SHP77 treated with DMSO at 0.1 percent for 48 hours (cell line): ENCODE measurements around the gene CDC73.
"Not testable (repeated sequence)": the region's sequence is repeated elsewhere in the genome, so short reads cannot be mapped to it uniquely, and the experiment has no call there.

Experiments used
- DNase-seq: peaks from one replicate; lab custom pipeline; 2025; lab: John Stamatoyannopoulos, UW

CDC73 gene

DNA sequence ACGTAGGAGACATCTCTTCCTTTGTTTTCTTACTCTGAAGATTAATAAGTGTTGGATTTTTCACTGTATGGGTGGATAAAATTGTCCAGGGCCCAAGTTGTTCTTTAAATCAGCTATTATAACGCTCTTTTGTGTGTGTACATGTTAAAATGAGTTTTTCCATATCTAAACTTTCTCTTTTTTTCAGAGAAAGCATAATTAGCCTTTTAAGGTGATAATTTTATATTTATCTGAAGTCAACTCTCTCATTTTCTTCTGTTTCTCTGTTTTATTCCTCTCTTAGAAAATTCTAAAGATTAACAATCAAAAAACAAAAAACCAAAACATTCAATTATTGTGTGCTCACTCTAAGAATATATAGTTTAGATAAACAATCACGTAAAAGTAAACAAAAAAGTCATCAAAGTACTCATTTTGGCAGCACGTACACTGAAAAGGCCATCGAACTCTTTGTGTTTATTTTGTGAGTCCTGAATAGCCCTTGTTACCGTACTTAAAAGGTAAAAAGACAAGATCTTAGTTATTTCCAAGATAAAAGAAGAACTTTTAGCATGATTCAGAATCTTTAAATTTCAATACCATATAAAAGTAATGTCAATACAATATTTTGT lies 7.2 kb upstream of the CDC73 start:
- no peak for DNase-seq

DNA sequence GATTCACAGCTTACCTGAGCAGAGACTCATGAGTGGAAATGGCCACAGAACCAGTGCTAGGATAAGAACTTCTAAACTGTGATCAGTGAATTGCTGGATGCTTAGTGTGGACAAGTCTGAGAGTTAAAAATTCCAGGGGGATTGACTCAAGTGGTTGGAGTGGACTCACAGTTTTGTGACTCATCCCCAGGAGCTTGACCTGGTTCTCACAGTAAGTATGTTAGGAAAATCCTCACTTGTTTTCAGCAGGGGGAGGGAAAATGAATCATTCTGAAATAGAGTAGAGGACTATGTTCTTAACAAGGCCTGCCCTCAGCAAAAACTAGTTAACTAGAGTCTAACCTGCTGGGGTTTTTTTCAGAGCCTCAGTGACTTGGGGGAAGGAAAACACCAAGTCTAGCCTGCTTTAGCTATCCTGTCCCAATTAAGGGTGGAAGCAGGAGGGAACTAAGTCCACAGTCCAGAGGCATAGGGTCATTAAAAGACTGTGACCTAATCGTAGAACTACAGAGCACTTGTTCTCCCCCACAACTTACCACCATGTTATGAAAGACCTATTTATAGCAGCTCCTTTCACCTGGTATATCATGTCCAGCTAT lies 6.1 kb upstream of the CDC73 start:
- DNase-seq: no peak

DNA sequence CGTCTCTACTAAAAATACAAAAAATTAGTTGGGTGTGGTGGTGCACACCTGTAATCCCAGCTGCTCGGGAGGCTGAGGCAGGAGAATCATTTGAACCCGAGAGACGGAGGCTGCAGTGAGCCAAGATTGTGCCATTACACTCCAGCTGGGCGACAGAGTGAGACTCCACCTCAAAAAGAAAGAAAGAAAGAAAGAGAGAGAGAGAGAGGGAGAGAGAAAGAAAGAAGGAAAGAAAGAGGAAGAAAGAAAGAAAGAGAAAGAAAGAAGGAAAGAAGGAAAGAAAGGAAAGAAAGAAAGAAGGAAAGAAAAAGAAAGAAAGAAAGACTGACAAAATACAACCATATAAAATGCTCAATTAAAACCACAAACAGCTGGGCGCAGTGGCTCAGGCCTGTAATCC lies 4.7 kb upstream of the CDC73 start:
- not testable (repeated sequence) for DNase-seq

DNA sequence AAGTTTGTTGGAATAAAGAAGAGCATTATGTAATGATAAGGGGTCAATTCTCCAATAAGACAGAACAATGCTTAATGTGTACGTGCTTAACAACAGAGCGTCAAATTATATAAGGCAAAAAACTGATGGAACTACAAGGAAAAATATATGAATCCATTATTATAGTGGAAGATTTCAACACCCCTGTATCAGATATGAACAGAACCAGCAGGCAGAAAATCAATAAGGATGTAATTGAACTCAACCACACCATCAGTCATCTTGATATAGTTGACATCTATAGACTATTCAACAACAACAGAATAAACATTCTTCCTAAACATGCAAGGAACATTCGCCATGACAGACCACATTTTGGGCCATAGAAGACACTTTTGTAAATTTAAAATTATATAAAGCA lies 3.6 kb upstream of the CDC73 start:
- no peak for DNase-seq

DNA sequence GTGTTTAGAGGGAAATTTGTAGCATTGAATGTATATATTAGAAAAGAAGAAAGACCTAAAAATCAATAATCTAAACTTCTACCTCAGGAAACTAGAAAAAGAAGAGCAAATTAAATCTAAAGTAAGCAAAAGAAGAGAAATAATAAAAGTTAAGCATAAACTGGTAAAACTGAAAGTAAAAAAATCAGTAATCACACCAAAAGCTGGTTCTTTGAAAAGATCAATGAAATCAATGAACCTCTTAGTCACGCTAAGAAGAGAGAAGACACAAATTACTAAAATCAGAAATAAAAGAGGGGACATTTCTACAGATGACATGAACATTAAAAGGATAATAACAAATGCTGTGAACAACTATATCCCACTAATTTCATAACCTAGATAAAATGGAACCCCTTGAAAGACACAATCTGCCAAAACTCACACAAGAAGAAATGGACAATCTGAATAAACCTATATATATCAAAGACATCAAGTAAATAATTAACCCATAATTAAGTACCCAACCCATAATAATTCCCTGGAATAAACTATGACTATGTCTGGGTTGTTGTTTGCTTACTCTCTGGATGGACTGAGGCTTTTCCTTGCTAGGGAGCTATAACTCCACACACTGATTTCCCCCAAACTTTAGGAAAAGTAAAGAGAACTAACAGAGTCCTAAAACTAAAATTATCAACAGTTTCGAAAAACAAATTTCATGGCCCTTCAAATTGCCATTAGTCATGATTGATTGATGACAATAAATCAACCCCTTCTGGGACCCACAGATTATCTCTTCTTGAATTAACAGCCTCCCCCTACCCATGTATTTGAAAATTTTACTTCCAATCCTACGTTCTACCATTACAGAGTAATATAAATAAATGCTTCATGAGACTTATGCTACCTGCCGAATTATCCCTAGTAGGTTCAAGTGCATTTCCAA lies 2.8 kb upstream of the CDC73 start:
- DNase-seq: no peak

DNA sequence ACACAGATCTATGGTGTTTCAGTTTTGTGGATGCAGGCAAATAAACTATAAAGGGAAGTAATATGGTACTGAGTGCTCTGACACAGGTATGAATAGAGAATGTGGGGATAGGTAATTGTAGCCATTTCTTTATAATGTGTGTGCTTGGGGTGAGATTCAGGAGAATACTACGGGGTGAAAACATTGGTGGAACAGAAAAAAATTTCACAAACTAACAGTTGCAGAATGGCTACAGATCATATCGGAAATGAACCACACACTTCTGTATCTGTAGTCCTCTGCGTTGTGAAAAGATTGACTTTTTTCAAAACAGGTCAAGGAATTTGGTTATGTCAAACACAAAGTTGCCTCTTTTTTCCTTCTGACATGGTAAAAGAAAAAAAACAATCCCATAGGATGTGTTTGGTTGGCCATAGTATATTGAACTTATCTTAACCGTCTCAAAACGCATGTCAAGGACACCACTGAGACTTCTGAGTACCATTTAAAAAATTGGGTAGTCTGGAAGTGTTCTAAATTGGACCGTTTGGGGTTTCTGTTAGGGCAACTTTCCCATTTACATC lies 1.1 kb upstream of the CDC73 start:
- DNase-seq: no peak

DNA sequence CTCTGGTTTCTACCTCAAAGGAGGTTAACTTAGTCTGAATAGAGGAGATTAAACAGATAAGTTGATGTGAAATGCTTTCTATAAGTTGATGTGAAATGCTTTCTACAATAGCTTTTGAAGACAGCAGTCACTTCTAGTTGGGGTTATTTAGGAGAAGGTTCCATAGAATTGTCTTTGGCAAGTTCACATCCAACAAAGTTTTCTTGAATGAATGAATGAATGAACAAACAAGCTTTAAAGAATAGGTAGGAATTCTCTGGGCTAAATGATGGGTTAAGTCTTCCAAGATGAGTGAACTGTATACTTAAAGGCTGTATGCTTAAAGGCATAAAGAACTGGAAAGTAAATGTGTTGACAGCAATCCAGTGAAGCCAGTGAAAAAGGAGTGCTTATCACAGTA lies 1.9 kb downstream of the CDC73 start:
- DNase-seq: no peak

DNA sequence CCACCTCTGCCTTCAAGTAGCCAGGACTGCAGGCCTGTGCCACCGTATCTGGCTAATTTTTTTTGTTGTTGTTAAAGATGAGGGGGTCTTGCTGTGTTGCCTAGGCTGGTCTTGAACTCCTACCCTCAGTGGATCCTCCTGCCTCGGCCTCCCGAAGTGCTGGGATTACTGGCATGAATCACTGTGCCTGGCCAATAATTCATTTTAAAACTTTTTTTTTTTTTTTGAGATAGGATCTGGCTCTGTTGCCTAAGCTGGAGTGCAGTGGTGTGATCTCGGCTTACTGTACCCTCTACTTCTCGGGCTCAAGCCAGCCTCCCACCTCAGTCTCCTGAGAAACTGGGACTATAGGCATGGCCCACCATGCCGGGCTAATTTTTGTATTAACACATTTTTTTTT lies 3.5 kb downstream of the CDC73 start:
- DNase-seq: no peak

DNA sequence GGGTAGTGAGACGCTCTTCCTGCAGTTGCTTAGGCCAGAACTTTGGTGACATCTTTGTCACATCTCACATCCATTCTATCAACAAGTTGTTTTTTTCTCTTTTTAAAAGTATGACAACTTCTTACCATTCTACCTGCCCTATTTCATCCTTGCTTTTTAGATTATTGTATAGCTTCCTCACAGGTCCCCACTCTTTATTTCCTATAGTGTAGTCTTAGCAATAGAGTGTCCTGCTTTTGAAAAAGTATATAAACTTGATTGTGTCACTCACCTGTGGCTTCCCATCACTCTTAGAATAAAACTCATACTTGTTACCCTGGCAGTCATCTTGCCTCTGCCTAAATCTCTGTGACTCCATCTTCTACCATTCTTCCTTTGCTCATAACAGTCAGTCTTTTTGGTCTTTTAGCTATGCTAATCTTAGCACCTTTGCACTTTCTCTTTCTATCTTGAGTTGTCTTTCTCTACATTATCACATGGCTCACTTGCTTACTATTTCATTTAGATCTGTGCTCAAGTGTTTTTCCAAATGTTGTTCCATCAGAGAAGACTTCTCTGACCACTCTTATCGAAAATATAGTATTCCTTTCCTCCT lies 9.5 kb downstream of the CDC73 start:
- DNase-seq: no peak

DNA sequence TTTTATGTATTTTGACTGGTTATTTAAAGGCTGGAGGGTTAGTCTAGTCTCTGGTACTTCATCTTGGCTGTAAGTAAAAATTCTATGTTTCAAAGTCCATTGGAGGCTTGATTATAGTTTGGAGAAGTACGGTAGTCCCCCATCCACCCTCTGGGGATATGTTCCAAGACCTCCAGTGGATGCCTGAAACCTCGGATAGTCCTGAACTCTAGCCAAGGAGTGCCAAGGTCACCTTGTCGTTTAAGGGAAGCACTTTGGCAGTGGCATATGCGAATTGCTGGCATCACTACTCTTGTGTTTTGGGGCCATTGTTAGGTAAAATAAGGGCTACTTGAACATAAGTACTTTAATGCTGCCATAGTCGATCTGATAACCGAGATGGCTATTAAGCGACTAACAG lies 18.4 kb downstream of the CDC73 start:
- DNase-seq: no peak

DNA sequence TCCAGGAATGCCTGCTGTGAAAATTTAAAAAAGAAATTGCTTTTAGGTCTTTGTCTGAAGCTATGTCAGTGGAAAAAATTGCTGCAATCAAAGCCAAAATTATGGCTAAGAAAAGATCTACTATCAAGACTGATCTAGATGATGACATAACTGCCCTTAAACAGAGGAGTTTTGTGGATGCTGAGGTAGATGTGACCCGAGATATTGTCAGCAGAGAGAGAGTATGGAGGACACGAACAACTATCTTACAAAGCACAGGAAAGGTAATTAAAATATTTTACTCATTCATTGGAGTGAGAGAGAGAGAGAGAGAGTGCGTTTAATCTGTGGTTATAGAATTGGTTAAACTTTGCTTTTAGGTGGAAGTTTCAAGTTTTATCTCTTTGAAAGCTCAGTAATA lies 20.0 kb downstream of the CDC73 start:
- DNase-seq: no peak

DNA sequence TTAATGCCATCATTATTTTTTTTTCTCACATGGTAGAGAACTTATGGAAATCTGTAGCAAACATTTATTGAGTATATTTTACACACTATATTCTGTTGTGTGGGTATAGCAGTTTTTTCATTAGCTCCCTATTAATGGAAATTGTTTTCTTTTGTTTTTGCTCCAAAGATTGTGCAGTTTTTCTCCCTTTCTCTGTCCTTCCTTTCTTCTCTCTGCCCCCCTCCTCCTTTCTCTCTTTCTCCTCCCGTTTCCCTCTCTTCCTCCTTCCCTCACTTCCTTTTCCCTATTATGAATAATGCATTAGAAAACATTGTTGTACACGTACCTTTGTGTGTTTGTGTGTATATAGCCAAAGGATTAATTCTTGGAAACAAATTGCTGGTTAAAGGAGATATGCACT lies 20.6 kb downstream of the CDC73 start:
- DNase-seq: no peak

DNA sequence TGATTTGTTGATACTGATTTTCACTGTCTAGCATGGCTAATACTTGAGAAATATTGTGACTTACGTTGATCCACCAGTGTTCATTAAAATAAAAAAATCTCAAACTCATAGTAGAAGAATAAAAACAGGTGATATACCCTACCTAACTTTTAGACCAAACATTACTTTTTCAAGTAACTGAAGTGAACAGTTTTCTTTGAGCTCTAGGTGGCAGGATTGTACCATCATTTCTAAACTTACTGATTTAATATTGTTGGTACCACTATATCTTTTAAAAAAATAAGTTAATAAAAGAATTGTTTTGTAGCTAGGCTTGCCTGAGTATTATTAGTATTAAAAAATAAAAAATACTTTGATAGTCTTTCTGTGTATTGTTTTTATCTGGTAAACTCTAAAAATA lies 21.5 kb downstream of the CDC73 start:
- DNase-seq: no peak

DNA sequence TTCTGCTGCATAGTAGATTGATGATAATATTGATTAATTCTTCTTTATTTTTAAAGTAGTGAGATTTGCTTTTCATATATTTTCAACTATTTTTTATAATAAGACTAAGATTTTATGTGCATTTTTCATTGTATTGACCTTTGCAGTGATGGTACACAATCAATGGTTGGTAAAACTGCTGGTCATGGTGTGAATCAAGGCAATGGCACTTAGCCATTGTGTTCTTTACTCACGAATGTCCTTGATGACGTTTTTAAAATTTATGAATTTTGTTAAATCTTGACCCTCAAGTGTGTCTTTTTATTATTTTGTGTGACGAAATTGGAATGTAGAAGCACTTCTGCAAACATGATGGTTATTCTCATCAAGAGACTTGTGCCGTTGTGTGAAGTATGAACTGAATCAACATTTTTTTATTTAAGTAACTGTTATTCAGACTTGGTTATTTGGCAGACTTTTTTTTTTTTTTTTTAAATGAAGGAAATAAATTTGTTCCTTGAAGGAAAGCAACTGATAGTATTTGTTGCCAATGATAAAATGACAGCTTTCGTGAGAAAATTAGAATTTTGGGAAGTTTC lies 22.6 kb downstream of the CDC73 start:
- no peak for DNase-seq

DNA sequence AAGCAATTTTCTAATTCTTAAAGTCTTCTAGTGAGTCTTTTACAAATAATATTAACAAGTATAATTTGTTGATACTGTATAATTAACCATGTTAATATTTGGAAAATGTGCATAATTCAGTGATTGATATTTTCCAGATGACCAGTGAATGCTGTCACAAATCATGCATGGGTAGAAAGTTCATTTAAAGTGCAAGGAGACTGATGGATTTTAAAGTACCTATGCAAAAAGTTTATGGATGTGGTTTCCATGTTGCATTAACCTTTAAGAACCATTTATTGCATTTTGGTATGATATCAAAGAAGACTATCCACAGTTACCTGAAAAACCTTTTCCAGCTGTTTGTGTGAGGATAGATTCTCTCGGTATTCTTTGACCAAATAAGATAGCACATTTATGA lies 23.2 kb downstream of the CDC73 start:
- DNase-seq: no peak

DNA sequence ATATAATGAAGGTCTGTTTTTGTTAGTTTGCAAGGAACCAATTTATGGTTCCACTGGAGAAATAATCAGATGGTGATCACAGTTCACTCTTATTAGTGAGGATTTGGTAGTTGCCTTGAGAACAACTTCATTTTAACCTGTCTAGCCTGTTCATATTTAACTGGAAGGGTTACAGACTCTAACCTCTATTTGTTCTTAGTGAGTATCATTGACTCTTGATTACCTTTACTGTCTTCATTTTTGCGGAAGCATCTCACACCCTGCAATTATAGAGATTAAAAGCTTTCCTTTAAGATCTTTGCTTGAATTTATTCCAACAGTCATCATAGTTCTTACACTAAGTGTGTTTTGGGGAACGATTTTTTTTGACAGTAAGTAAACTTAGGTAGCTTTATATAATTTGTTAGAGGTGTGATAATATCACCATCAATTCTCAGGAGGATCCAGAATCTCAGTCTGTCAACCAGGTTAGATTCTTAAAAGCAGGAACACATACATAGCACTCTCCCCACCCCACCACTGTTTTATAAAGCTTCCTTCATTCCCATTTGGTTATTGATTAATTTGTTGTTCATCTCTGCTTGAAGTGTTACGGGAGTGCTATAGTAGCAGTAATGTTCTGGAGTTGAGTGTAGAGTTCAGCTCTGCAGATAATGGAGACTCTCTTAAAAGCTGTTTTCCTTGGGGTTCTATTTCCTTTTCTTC lies 34.4 kb downstream of the CDC73 start:
- DNase-seq: no peak

DNA sequence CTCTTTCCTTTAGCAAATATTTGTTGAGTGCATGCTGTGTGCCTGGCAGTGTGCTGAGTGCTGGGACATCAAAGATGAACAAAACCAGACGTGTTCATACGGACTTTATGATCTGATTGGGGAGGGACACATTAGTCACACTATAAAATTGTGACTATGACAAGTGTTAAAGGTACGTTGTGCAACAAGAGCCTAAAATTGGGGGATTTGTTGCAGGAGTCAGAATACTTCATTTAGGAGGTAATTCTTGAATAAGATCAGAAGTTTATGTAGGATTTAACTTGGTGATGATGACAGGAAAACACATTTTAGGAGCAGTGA lies 35.0 kb downstream of the CDC73 start:
- no peak for DNase-seq

DNA sequence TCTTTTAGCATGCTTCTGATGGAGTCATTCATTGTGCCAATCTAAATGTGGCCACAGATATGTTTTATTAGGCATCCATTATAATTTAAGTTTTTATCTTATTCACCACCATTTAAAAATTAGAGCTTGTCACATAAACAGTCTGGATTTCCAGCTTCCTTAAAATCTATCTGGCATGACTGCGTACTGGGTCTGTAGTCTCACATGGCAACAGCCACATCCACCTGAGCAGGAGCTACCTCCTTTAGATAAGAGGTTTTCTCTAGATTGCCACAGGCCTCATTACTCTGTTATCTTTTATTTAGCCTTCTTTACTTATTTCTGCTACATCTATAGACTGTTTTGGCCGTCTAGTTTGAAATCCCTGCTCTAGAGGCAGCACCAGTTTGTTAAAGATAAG lies 35.5 kb downstream of the CDC73 start:
- DNase-seq: no peak

DNA sequence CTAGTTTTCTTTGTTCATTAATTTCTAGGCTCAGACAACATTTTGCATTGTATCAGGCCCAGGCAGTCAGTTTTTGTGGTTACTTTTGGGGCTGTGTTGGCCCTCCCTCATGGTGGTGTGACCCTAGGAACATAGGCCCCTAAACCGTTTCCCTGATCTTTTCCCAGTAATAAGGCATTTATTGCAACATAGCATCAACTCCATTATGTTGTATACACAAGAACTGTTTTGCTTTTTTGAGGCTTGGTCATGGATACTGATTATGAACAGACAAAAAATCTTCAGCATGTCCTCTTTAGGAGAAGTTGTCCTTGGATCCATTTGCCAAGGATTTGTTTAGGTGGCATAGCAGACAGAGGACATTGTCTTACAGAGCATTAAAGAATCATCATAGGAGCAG lies 54.3 kb downstream of the CDC73 start:
- no peak for DNase-seq

DNA sequence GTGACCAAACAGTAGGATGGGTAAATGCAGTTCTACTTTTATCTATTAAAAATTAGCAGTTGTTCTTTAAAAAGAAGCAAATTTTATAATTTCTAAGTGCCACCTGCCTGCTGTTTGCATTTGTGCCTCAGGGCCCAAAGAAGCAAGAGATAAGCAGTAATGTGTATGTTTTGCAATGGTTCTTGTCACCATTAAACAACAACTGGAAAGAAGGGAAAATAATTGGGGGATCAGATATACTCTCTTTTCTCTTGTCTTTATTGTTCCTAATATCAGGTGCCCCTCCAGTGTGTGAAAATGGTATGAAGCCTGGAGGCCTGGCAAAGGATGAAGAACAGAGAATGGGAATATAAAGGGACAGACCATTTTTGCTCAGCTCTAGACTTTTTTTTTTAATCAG lies 55.0 kb downstream of the CDC73 start:
- DNase-seq: no peak

DNA sequence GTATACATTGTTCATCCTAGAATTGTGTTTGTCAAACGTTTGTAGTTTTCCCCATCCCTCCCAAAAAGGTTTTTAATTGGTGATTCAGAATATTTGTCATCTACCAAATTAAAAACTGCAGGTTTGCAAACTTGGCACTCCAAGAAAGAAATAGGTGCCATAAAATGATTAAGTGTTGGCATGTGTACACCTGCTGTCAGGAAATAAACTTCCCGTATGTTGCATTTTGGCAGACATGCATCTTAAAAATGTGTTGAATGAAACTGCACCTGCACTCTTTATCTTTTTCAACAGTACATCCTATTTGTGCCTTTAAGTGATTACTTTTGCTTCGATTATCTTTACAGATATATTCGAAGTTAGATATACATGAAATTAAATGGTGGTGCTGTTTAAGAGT lies 57.3 kb downstream of the CDC73 start:
- DNase-seq: no peak

DNA sequence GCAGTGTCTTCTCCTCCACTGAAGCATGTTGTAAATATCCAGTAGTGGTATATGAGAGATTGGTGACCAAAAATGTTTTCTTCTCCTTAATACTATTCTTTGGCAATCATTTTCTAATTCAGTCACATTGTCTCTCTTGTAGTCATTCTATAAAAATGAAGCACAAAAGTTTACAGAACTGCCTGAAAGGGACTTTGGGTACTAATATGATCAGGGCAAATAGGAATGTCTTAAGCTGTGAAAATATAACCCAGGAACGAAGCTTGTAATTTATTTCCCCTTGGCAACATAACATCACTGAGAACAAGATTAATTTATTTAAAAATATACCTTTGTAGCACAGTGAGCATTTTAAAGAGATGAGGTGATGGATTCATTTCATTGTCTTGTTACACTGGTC lies 59.7 kb downstream of the CDC73 start:
- no peak for DNase-seq
